Stimulated activated CD4-positive, alpha-beta T cell treated with anti-CD3 and anti-CD28 coated beads, Interleukin-15, amount 100 ng/mL, for 24 hours (primary cell): ENCODE measurements around the gene S100A10.

Experiments
- DNase-seq: peaks from one replicate; pipeline ENCODE4 v3.0.0-alpha.2; 2020

Gene S100A10

GRCh38 chr1:151985768-151986167 is 7.9 kb downstream of the S100A10 start:
- DNase-seq: no peak

- no peak for DNase-seq
Observed at GRCh38 chr1:151985270-151985669, 8.4 kb downstream of the S100A10 start.

GRCh38 chr1:151984313-151984956 is 9.2 kb downstream of the S100A10 start:
- DNase-seq: peak; percentile 62

- DNase-seq: no peak
Observed at GRCh38 chr1:151982300-151983005, 11.2 kb downstream of the S100A10 start.

GRCh38 chr1:151981178-151981525 is 12.5 kb downstream of the S100A10 start:
- DNase-seq: no peak

- DNase-seq: no peak
Observed at GRCh38 chr1:151980287-151981177, 13.1 kb downstream of the S100A10 start.

- DNase-seq: no peak
Observed at GRCh38 chr1:151978922-151979321, 14.7 kb downstream of the S100A10 start.

- DNase-seq: no peak
Observed at GRCh38 chr1:151977662-151978230, 15.9 kb downstream of the S100A10 start.

GRCh38 chr1:151976858-151977257 is 16.8 kb downstream of the S100A10 start:
- no peak for DNase-seq

- no peak for DNase-seq
Observed at GRCh38 chr1:151976015-151976343, 17.7 kb downstream of the S100A10 start.

GRCh38 chr1:151975311-151976014 is 18.2 kb downstream of the S100A10 start:
- no peak for DNase-seq

- peak; percentile 54 for DNase-seq
Observed at GRCh38 chr1:151972542-151973248, 21.0 kb downstream of the S100A10 start.

- no peak for DNase-seq
Observed at GRCh38 chr1:151970626-151971025, 23.0 kb downstream of the S100A10 start.

GRCh38 chr1:151970128-151970527 is 23.5 kb downstream of the S100A10 start:
- DNase-seq: no peak

- DNase-seq: no peak
Observed at GRCh38 chr1:151968791-151969399, 24.8 kb downstream of the S100A10 start.

GRCh38 chr1:151968058-151968457 is 25.6 kb downstream of the S100A10 start:
- DNase-seq: peak; percentile 53

- no peak for DNase-seq
Observed at GRCh38 chr1:151967091-151967490, 26.6 kb downstream of the S100A10 start.

GRCh38 chr1:151966061-151966460 is 27.6 kb downstream of the S100A10 start:
- no peak for DNase-seq

- no peak for DNase-seq
Observed at GRCh38 chr1:151964510-151964909, 29.1 kb downstream of the S100A10 start.

- DNase-seq: no peak
Observed at GRCh38 chr1:151963288-151963687, 30.4 kb downstream of the S100A10 start.

GRCh38 chr1:151961833-151962232 is 31.8 kb downstream of the S100A10 start:
- no peak for DNase-seq
